Heart left ventricle (tissue), 16 donors: ENCODE data around the gene IL11RA. TPM values are rescaled to one million over a fixed set of nuclear protein-coding genes. Genes with fewer than 3 reads are reported as not detected.

Experiments
- ATAC-seq, 4 donors: fragments of 200-7000 bp; cut with Tn5 transposase; one replicate each; pipeline ENCODE4 v1.9.1; 2020 to 2022; ENCODE audit warnings: moderate library complexity in 4 of 4, mild to moderate bottlenecking in 3 of 4, moderate number of reproducible peaks in 1 of 4
- DNase-seq, 5 donors: peaks; one replicate each; pipeline ENCODE4 v3.0.0-alpha.2; 2020
- H3K27ac ChIP-seq, 12 donors: fragments of 200-600 bp; sonication (generic) in 4 of 12; one replicate each; pipeline versions ENCODE4 v1.5.0 to v1.8.0; 2016 to 2022; ENCODE audit warnings: mild to moderate bottlenecking in 2 of 12
- H3K27me3 ChIP-seq, 9 donors: fragments of 200-600 bp; sonication (generic) in 2 of 9; one replicate each; pipeline versions ENCODE4 v1.5.1 to v1.8.0; 2016 to 2022; ENCODE audit warnings: mild to moderate bottlenecking in 3 of 9
- H3K36me3 ChIP-seq, 9 donors: fragments of 200-600 bp; sonication (generic) in 2 of 9; one replicate each; pipeline versions ENCODE4 v1.5.0 to v1.8.0; 2018 to 2022; ENCODE audit warnings: mild to moderate bottlenecking in 2 of 9
- H3K4me1 ChIP-seq, 12 donors: fragments of 200-600 bp; sonication (generic) in 4 of 12; one replicate each; pipeline versions ENCODE4 v1.5.0 to v1.8.0; 2016 to 2022; ENCODE audit warnings: mild to moderate bottlenecking in 3 of 12
- H3K4me3 ChIP-seq, 12 donors: fragments of 200-600 bp; sonication (generic) in 4 of 12; one replicate each; pipeline versions ENCODE4 v1.5.0 to v1.8.0; 2017 to 2022; ENCODE audit warnings: mild to moderate bottlenecking in 9 of 12, moderate library complexity in 4 of 12
- H3K9me3 ChIP-seq, 12 donors: fragments of 200-600 bp; sonication (generic) in 4 of 12; one replicate each; pipeline versions ENCODE4 v1.5.0 to v1.8.0; 2016 to 2022; ENCODE audit warnings: mild to moderate bottlenecking in 1 of 12
- POLR2A ChIP-seq, 2 donors: fragments of 450-650 bp; IDR thresholded peaks; one replicate each; pipeline ENCODE4 v1.6.1; 2017; ENCODE audit warnings: antibody characterized with exemption in 2 of 2, mild to moderate bottlenecking in 2 of 2, moderate library complexity in 2 of 2
- WGBS, 4 donors: extraction: QIAGEN DNeasy Blood & Tissue Kit in 2 of 4; methylation state at CpG; one replicate each; pipeline versions ENCODE4 v1.1.5 to v1.1.7; 2013 to 2018; 5-methylcytosine and 5-hydroxymethylcytosine counted together
- intact Hi-C, 10 donors: fragments of 100-400 bp; cut with DNase I; formaldehyde crosslinking; loops; one replicate each; pipeline versions ENCODE4 v1.11.1 to v1.14.2; 2022
- polyA plus RNA-seq, 2 donors: library from polyadenylated mRNA; stranded (reverse); fragments of 200-250 nt; gene quantifications; one replicate each; pipeline ENCODE4 v1.2.3, GENCODE V29; 2013
- total RNA-seq, 9 donors: library from RNA; depleted of rRNA in 2 of 9; stranded (reverse); fragments of >200 nt in 2 of 9; fragmentation: NEBNext Ultra II Directional in 3 of 9; extraction: Animal tissue kit (Norgen Biotek cat#: 25700) in 3 of 9; gene quantifications; one replicate each; pipeline versions ENCODE4 v1.1.0 to v1.2.4, GENCODE V29; 2016 to 2023
- TF ChIP-seq, protein P1 (sequence below), 12 donors: fragments of 200-600 bp; sonication (generic) in 4 of 12; IDR thresholded peaks; one replicate each; pipeline versions ENCODE4 v1.5.0 to v1.8.0; 2018 to 2022; ENCODE audit warnings: antibody characterized with exemption in 12 of 12, mild to moderate bottlenecking in 5 of 12
- donor health status: ischemic (EF 13 %, LVEDD 7.1; RV severe dilation, severe dysfunction).
- donor health status: healthy with polysubstance abuse.
- donor health status: DM: no; HTN: yes; CAD: no.
- donor health status: DM: no; HTN: no; CAD: no.
- donor health status: ischemic (EF 25% LVEDD 6.9; RV normal size, moderate dysfunction).
- donor health status: ischemic (EF 25% LVEDD 5.7; RV mildly dilated, moderate dysfunction).
- donor health status: healthy.
- donor health status: DM: yes; HTN: yes; CAD: no.
- donor health status: ischemic (EF 35%, LVEDD 5.7; RV mildly dilated, moderate dysfunction).
- donor health status: nonischemic (EF 11% LVEDD 7.7; RV severe dilation, severe dysfunction).
- donor health status: DM: yes; HTN: yes; CAD: no.
- donor health status: PGD.
- donor health status: ischemic (EF 29% LVEDD 5.4; RV normal size, mild dysfunction).
- donor health status: nonischemic (EF 23%, LVEDD 6.1; RV moderate dilation, normal function).

Gene IL11RA
- total and polyA plus RNA-seq, 11 donors: 20.8 to 113 (median 45.5) TPM

DNA sequence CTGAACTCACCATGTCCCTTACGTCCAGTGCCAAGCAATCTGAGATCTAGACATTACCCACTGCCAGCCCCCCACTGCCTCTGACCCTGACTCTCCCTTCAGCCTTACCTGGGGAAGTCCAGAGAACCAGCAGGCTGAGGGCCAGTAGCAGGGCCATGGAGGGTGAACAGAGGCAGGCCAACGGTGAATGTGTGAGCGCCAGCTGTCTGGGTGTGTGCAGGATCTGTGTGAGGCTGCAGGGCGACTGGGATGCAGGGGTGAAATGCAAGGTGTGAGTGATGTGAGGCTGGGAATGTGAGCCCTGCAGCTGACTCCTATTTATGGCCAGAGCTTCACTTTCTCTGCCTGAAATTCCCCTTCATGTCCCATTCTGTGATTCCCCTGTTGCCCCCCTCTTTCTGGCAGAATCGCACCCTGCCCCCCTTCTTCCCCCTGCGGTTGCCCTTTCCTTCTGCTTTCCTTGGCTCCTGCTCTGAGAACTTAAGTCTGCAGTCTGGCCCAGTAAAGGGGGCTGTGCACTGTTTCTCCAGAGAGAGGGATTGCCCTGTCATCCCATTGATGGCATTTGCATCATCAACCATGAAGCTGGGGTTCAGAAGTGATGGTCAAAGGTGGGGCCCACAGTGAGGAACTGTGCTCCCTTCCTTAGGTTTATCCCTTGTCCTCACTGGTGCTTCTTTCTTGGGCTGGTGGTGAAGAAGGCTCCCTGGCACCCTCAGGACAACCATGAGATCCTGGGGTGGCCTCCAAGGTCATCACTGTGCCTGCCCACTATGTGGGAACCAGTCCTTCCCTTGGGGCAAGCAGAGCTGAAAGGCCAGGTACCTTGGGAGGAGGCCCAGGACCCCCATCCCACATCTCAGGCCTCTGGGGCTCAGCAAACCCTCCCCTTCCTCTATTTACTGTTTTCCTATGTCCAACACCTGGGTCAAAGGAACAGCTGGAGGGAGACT lies 39.3 kb downstream of the IL11RA start, which contains the start of gene CCL19:
TSS of gene CCL19 (minus strand) at position 294 of the 953 bp plus-strand sequence. CDS start at position 157, 137 bp downstream.
- Histone ChIP-seq H3K36me3 (no peaks in the 10 kb centered on the region), H3K9me3 (no peaks in the 10 kb centered on the region), H3K4me1 (peaks cover 0 to 35% (median 0%) of the 10 kb centered on the region in 12 donors), H3K27me3 (no peaks in the 10 kb centered on the region), H3K27ac (no peak within 1 kb of the TSS), H3K4me3 (no peak within 1 kb of the TSS)
- WGBS, 4 donors: 72 to 81% (median 75%) methylated on average over 6 of the region's 6 CpGs
- no peak for TF ChIP-seq POLR2A (IDR thresholded peaks at IDR 0.05)
- TF ChIP-seq, protein P1, sequence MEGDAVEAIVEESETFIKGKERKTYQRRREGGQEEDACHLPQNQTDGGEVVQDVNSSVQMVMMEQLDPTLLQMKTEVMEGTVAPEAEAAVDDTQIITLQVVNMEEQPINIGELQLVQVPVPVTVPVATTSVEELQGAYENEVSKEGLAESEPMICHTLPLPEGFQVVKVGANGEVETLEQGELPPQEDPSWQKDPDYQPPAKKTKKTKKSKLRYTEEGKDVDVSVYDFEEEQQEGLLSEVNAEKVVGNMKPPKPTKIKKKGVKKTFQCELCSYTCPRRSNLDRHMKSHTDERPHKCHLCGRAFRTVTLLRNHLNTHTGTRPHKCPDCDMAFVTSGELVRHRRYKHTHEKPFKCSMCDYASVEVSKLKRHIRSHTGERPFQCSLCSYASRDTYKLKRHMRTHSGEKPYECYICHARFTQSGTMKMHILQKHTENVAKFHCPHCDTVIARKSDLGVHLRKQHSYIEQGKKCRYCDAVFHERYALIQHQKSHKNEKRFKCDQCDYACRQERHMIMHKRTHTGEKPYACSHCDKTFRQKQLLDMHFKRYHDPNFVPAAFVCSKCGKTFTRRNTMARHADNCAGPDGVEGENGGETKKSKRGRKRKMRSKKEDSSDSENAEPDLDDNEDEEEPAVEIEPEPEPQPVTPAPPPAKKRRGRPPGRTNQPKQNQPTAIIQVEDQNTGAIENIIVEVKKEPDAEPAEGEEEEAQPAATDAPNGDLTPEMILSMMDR (IDR thresholded peaks at IDR 0.05): no peak
- ATAC-seq (peak in 1 of 4 donors; percentile 22), DNase-seq (no peak)
- intact Hi-C loops: loop anchor here in 1 of 10 donors (10.0 kb wide), 1 partner anchor 174 kb away; no protein-coding TSS in a partner anchor

DNA sequence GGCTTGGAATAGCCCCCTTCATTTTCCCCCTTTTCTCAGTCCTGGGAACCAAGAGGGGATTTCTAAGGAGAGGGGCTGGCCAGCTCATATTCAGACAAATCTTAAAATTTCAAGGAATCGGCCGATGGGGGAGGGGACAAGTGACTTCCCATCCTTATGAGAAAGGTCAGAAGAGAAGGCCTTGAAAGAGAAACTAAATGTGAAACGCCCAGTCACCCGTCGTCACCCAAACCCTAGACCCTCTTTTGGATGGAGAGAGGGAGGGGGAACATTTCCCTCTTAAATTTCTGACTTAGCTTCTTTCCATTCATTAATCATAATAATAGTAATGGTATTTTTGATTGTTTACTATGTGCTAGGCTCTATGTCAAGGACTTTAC lies 39.9 kb downstream of the IL11RA start:
- Histone ChIP-seq H3K4me3 (no peak overlapping the region), H3K27ac (no peak overlapping the region), H3K4me1 (peaks cover 0 to 31% (median 0%) of the 10 kb centered on the region in 12 donors), H3K9me3 (no peaks in the 10 kb centered on the region), H3K27me3 (no peaks in the 10 kb centered on the region), H3K36me3 (no peaks in the 10 kb centered on the region)
- 80 to 88% (median 84%) methylated on average over 5 of the region's 5 CpGs for WGBS, 4 donors
- ATAC-seq (no peak), DNase-seq (no peak)
- TF ChIP-seq, protein P1 (IDR thresholded peaks at IDR 0.05): no peak
- TF ChIP-seq POLR2A (IDR thresholded peaks at IDR 0.05): no peak
- intact Hi-C loops: loop anchor here in 1 of 10 donors (10.0 kb wide), 1 partner anchor 173 kb away; no protein-coding TSS in a partner anchor

DNA sequence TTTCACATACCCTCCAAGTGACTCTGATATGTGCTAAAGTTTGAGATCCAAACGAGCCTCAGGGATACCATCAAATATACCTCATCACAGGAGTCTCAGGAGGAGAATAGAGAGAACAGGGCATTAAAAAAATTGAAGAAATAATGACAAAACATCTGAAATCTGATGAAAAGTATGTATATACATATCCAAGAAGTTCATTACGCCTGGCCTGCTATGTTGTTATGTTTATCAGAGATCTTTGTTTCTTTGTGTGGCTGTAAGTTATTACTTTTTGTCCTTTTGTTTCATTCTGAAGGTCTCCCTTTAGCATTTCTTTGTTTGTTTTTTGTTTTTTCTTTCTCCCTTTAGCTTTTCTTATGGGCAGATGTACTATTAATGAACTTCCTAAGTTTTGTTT lies 41.6 kb downstream of the IL11RA start:
- Histone ChIP-seq H3K27ac (no peak overlapping the region), H3K27me3 (no peaks in the 10 kb centered on the region), H3K9me3 (no peaks in the 10 kb centered on the region), H3K36me3 (no peaks in the 10 kb centered on the region), H3K4me3 (no peak overlapping the region), H3K4me1 (peaks cover 0 to 15% (median 0%) of the 10 kb centered on the region in 12 donors)
- intact Hi-C loops: loop anchor here in 1 of 10 donors (10.0 kb wide), 1 partner anchor 171 kb away; no protein-coding TSS in a partner anchor
- WGBS, 4 donors: 76 to 83% (median 79%) methylated on average over 2 of the region's 2 CpGs
- DNase-seq (no peak), ATAC-seq (no peak)
- TF ChIP-seq, protein P1 (IDR thresholded peaks at IDR 0.05): no peak
- TF ChIP-seq POLR2A (IDR thresholded peaks at IDR 0.05): no peak

DNA sequence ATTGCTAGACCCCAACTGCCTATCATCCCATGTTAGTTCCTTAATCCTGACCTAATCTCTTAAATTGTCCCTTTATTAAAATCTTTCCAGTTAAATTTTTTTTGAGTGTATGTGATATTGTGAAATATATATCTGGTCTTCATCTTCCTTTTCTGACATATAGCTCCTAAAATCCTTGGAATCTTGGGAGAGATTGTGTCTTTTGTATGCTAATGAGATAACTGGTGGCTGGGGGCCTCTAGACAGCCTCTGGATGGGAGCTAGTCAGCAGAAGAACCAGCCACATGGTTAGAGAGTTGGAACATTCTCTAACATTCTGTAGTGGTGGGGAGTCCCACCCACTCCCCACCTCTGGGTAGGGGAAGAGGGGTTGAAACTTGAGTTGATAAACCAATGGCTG lies 42.8 kb downstream of the IL11RA start:
- Histone ChIP-seq H3K9me3 (no peaks in the 10 kb centered on the region), H3K4me3 (no peak overlapping the region), H3K36me3 (no peaks in the 10 kb centered on the region), H3K27ac (no peak overlapping the region), H3K4me1 (peaks cover 0 to 13% (median 0%) of the 10 kb centered on the region in 12 donors), H3K27me3 (no peaks in the 10 kb centered on the region)
- intact Hi-C loops: loop anchor here in 1 of 10 donors (10.0 kb wide), 1 partner anchor 170 kb away; no protein-coding TSS in a partner anchor
- TF ChIP-seq, protein P1 (IDR thresholded peaks at IDR 0.05): no peak
- TF ChIP-seq POLR2A (IDR thresholded peaks at IDR 0.05): no peak
- DNase-seq (no peak), ATAC-seq (no peak)
